Measurements from ENCODE around the gene TCEA2. TPM values are rescaled to one million over a fixed set of nuclear protein-coding genes. Genes with fewer than 3 reads are reported as not detected.

TCEA2 gene
- total RNA-seq, 1 donor from 2014 or later, result 21.8 TPM

- no peak for DNase-seq (ENCODE audit: low read depth)
These were observed 2.3 kb downstream of the TCEA2 start for GRCh38 chr20:64065062-64065973.

- DNase-seq (ENCODE audit: low read depth), result peak; percentile 93
These were observed 3.0 kb downstream of the TCEA2 start for GRCh38 chr20:64065974-64066343.

GRCh38 chr20:64067005-64067632, 4.1 kb downstream of the TCEA2 start:
- DNase-seq (ENCODE audit: low read depth), result no peak

- DNase-seq (ENCODE audit: low read depth), result no peak
These were observed 4.8 kb downstream of the TCEA2 start for GRCh38 chr20:64067733-64068307.

DNA sequence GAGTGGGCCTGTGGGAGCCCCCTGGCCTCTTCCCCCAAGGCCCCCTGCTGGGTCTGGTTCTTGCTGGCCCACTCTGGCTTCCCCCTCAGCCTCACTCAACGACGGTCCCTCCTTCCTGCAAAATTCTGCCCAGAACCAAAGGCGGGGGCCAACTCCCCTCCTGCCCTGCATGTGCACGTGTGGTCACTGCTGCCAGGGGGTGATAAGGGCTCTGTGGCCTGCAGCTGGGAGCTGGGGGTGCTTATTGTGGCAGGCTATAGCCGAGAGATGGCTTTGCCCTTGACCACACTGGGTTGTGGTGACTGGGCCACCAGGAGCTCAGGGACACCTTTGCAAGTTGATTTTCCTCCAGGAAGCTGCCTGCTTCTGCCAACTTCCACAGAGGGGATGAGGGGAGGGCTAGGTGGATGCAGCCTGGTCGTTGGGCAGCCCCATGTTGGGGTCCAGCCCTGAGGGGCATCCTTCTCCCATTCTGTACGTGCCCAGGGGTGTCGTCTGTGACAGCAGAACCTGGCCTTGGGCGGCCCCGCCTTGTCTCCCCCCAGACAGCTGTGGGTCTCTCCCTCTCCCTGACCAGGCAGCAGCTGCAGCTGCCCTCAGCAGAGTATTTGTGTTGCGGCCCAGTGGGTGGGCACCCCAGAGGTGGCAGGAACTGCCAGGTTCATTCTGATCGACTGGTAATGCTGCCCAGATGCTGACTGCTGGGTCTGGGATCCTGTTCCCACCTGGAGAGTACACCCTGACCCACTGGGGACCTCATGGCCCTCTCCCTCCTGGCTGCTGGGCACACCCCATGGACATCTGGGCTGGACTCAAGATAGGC, 5.6 kb downstream of the TCEA2 start:
- DNase-seq (ENCODE audit: low read depth), result no peak

- DNase-seq (ENCODE audit: low read depth), result no peak
These were observed 6.2 kb downstream of the TCEA2 start for GRCh38 chr20:64069209-64069613.

DNA sequence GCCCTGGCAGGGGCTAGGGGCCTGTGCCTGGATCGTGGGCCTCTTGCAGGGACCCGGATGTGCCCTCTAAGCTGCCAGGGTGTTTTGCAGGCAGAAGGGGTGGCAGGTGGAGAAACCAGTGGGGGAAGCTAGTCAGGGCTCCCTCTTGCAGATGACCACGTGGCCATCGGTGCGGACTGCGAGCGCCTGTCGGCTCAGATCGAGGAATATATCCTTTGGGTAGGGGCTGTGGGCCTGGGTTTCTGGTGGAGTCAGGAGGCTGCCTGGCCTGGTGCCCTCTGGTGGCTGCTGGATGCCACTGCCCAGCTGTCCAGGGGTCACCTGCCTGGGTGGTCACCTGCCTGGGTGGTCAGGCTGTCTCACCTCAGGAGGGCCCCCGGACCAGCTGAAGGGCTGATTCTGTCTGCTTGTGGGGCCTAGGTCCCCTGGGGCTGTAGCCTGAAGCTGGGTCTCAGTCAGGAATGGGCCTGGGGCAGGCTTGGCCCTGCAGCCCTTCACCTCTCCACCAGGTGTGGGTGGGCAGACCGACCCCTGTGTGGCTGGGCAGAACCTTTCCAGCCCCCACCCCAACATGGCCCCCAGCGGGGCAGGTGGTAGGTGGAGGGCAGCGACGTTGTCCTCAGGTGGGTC, 6.7 kb downstream of the TCEA2 start:
- no peak for DNase-seq (ENCODE audit: low read depth)

DNA sequence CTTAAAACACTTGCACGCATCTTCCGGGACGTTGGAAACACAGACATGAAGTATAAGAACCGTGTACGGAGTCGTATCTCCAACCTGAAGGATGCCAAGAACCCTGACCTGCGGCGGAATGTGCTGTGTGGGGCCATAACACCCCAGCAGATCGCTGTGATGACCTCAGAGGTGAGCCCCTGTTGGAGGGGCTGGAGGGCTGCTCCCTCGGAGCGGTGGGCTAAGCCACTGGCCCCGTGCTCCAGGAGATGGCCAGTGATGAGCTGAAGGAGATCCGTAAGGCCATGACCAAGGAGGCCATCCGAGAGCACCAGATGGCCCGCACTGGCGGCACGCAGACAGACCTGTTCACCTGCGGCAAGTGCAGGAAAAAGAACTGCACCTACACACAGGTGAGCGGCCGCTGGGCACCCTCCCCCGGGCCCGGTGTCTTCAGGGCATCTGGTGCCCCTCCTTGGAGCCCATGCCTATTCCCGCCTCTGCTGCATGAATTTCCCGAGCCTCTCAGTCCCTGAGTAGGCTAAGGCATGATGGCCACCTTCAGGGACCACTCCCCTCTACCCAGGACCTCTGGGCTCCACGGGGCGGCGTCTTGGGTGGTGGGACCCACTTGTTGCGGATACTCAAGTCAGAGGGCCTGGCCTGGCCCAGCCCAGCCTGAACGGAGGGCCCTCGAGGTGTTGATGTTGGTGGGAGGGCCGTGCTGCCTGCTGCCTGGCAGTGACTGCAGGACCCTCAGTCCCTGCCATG, 7.4 kb downstream of the TCEA2 start:
- DNase-seq (ENCODE audit: low read depth), result no peak

GRCh38 chr20:64071341-64072332, 8.6 kb downstream of the TCEA2 start:
- DNase-seq (ENCODE audit: low read depth), result no peak

- DNase-seq (ENCODE audit: low read depth), result no peak
These were observed 9.6 kb downstream of the TCEA2 start for GRCh38 chr20:64072498-64073063.

GRCh38 chr20:64073476-64074183, 10.6 kb downstream of the TCEA2 start:
- no peak for DNase-seq (ENCODE audit: low read depth)

- no peak for DNase-seq (ENCODE audit: low read depth)
These were observed 11.3 kb downstream of the TCEA2 start for GRCh38 chr20:64074184-64074789.

DNA sequence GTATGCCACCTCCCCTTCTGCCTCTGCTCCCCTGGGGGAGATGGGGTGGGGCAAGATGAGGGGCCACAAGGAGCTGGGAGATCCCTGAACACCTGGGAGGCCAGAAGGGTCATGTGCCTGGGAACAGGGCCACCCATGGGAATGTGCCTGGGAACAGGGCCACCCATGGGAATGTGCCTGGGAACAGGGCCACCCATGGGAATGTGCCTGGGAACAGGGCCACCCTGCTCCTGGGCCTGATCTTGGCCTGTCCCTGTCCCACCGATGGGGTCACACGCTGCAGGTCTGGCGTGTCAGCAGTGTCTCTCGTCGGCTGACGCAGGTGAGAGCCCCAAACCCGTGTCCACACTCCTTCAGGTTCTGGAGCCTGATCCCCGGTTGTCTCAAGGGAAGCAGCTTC, 12.0 kb downstream of the TCEA2 start:
- DNase-seq (ENCODE audit: low read depth), result no peak

DNA sequence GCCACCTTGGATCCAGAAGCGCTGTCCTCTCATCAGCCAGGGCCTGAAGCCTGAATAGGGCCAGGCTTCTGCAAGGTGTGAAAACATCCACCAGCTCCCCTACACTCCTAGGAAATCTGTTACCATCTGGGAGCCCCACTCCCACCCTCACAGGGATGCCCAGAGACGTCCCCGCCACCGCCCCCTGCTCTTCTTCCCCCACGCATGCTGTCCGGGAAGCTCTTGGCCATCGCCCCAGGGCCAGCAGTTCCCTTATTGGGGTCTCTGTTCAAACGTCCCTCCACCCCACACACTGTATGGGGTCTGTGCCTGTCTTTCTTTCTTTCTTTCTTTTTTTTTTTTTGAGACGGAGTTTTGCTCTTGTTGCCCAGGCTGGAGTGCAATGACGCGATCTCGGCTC, 12.6 kb downstream of the TCEA2 start:
- no peak for DNase-seq (ENCODE audit: low read depth)

- DNase-seq (ENCODE audit: low read depth), result no peak
These were observed 13.3 kb downstream of the TCEA2 start for GRCh38 chr20:64076061-64076997.

DNA sequence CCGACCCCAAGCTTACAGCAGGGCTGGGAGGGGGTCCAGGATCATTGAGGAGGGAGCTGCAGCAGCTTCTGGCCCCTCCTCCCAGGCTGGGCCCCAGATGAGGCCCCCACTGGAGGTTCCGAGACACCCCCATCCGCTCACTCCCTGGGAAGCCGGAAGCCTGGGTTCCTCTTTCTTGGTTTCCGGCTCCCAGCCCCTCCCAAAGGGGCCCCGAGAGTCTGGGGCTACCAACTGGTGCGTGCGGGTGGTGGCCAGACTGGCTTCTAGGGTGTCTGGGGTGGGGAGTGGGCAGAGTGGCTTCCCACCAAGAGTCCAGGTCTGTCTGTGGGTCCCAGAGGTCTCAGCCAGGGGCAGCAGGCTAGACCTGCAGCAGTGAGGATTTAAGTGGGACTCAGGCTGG, 14.1 kb downstream of the TCEA2 start:
- DNase-seq (ENCODE audit: low read depth), result no peak

- DNase-seq (ENCODE audit: low read depth), result no peak
These were observed 14.5 kb downstream of the TCEA2 start for GRCh38 chr20:64077541-64077875.

All from renal cortical epithelial cell (primary cell).